ENCODE measurements around the gene CCDC81. TPM values are rescaled to one million over a fixed set of nuclear protein-coding genes. Genes with fewer than 3 reads are reported as not detected.

Gene CCDC81
- total and polyA plus RNA-seq, 2 of the 13 experiments (the other 11 are each of a cell fraction or from before 2014, with no cell fraction given) = 0.15 to 0.22 TPM

DNA sequence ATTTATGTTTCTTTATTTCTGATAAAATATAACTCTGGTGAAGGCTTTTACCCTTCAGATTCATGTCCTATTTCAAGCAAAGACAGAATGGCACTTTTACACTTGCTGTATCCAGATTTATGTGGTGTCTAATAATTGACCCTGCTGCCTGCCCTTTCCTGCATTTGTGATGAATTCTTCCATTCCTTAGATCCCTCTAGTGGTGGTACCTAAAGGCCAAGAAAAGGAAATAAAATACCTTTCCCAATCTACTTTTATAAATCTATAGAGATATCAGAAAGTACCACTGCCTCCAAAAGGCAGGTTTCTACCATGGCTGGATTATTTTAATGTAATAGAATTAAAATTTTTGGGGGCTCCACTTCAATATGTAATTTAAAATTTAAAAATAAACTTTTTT, 34.2 kb downstream of the CCDC81 start:
- ATAC-seq (no peak), DNase-seq (ENCODE audit: low spot score) (no peak), FAIRE-seq (no peak)
- CTCF ChIA-PET (ENCODE audit: low intra/inter-chr PET ratio, low total read pairs) = no interaction called here
- Histone ChIP-seq H4K20me1 (ENCODE audit: insufficient read depth, low read length) (no peaks in the 10 kb centered on the region), H3K79me2 (ENCODE audit: insufficient read depth, low read length) (no peaks in the 10 kb centered on the region), H3K9ac (ENCODE audit: insufficient read depth, low read depth, low read length) (no peak overlapping the region), H3K27ac (ENCODE audit: extremely low read length, insufficient read depth, low read length) (no peak overlapping the region), H3K36me3 (replicated peaks in 1 of 2; ENCODE audit: control insufficient read depth in 1 of 2, insufficient read depth in 2 of 2, low read length in 2 of 2) (no peaks in the 10 kb centered on the region), H3K4me3 (replicated peaks in 1 of 3; ENCODE audit: insufficient read depth in 1 of 3, low read depth in 2 of 3, low read length in 3 of 3) (no peak overlapping the region), H3K27me3 (ENCODE audit: control insufficient read depth in 1 of 2, insufficient read depth in 2 of 2, low read length in 2 of 2) (no peaks in the 10 kb centered on the region; a peak in 1 of 5 replicates), H3K4me1 (ENCODE audit: insufficient read depth, low read length) (no peaks in the 10 kb centered on the region), H3K4me2 (ENCODE audit: low read depth, low read length) (no peak overlapping the region), H2AFZ (ENCODE audit: low read length) (no peak overlapping the region), H3K9me3 (ENCODE audit: low read length) (no peaks in the 10 kb centered on the region)
- no TSS peak for BruUV-seq (replicated peaks)
- POLR2A ChIA-PET = no interaction called here
- TF ChIP-seq TOE1 (CRISPR knock-in tag; IDR thresholded peaks at IDR 0.05) (no peak), BORCS8-MEF2B (CRISPR knock-in tag; IDR thresholded peaks at IDR 0.05) (no peak), TCF7L2 (IDR thresholded peaks at IDR 0.05; ENCODE audit: low read depth, low read length) (no peak), ZNF782 (CRISPR knock-in tag; IDR thresholded peaks at IDR 0.05; ENCODE audit: borderline replicate concordance) (no peak), HNRNPUL1 (IDR thresholded peaks at IDR 0.05; ENCODE audit: low read depth, low read length) (no peak), ZNF354B (CRISPR knock-in tag; IDR thresholded peaks at IDR 0.05) (no peak), AKAP8 (CRISPR knock-in tag; IDR thresholded peaks at IDR 0.05) (no peak), ZNF549 (CRISPR knock-in tag; IDR thresholded peaks at IDR 0.05) (no peak), ZNF138 (CRISPR knock-in tag; IDR thresholded peaks at IDR 0.05; ENCODE audit: low read depth) (no peak), BCLAF1 (IDR thresholded peaks at IDR 0.05) (no peak)
- intact Hi-C loops (cut with micrococcal nuclease; ENCODE audit: unreplicated experiment) (no loop called here), in situ Hi-C loops (cut with HindIII; ENCODE audit: extremely low pct_ligation_motif_present, low pct_unique_long_range_greater_than_20kb) (no loop called here)
